A673 (cell line): ENCODE data around the gene IL1RAPL1.

Source experiments
- EZH2 ChIP-seq: fragments of 200-600 bp; sonication (generic); IDR thresholded peaks from 2 replicates; pipeline ENCODE4 v1.6.1; 2017; ENCODE audit warnings: borderline replicate concordance, low read depth, mild to moderate bottlenecking, mixed read lengths, antibody characterized with exemption, low read length; ENCODE audit not compliant: poor library complexity, severe bottlenecking
- TF ChIP-seq, protein P1 (sequence below): fragments of 300-800, 200-600 bp; sonication (generic); conservative IDR thresholded peaks from 2 replicates; pipeline ENCODE4 v1.5.1; 2017; ENCODE audit warnings: low read depth, mild to moderate bottlenecking, antibody characterized with exemption, low read length, moderate library complexity, mixed read lengths

DNA sequence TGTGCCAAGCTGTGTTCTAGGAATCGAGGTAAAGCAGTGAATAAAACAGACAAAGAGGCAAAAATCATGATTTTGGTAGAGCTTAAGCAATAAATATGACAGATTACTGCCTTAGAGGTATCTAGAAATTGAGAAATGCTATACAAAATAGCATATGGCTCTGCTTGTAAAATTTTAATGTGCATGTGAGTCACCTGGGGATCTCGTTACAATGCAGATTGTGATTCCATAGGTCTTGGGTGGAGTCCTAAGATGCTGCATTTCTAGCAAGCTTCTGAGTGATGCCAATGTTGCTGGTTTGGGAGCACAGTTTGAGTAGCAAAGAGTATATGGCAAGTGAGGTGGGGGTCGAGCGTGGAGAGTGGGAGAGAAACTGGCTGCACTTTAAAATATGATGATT, 930.9 kb downstream of the IL1RAPL1 start:
- TF ChIP-seq, protein P1, sequence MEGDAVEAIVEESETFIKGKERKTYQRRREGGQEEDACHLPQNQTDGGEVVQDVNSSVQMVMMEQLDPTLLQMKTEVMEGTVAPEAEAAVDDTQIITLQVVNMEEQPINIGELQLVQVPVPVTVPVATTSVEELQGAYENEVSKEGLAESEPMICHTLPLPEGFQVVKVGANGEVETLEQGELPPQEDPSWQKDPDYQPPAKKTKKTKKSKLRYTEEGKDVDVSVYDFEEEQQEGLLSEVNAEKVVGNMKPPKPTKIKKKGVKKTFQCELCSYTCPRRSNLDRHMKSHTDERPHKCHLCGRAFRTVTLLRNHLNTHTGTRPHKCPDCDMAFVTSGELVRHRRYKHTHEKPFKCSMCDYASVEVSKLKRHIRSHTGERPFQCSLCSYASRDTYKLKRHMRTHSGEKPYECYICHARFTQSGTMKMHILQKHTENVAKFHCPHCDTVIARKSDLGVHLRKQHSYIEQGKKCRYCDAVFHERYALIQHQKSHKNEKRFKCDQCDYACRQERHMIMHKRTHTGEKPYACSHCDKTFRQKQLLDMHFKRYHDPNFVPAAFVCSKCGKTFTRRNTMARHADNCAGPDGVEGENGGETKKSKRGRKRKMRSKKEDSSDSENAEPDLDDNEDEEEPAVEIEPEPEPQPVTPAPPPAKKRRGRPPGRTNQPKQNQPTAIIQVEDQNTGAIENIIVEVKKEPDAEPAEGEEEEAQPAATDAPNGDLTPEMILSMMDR, result no peak
- no peak for TF ChIP-seq EZH2
